ENCODE measurements around the gene ATP2A1. TPM values are rescaled to one million over a fixed set of nuclear protein-coding genes. Genes with fewer than 3 reads are reported as not detected.
A peak's percentile ranks its signal among the peaks of the same experiment; 100 is the strongest.

Gene ATP2A1
- total and polyA plus RNA-seq, 2 of the 8 experiments (the other 6 are each of a cell fraction or from before 2014, with no cell fraction given): 1.7 to 2.4 TPM

GRCh38 chr16:28835864-28836760 is 42.2 kb upstream of the ATP2A1 start (continued):
- TF ChIP-seq ATF2 (IDR thresholded peaks at IDR 0.05; ENCODE audit: low read length) (no peak), POLR2AphosphoS5 (IDR thresholded peaks at IDR 0.05; ENCODE audit: low read depth, low read length) (peak; percentile 17; the same call in 1 of the 2 replicates), TAF1 (IDR thresholded peaks at IDR 0.05; ENCODE audit: low read depth, low read length) (no peak), BRCA1 (IDR thresholded peaks at IDR 0.05; ENCODE audit: low read depth, low read length) (no peak), MAFK (IDR thresholded peaks at IDR 0.05; ENCODE audit: low read depth, low read length) (no peak), BACH1 (IDR thresholded peaks at IDR 0.05; ENCODE audit: low read length) (no peak)

Measured in H1 (cell line).